Neural progenitor cell (in vitro differentiated cells): ENCODE data around the gene ARL6IP6.

Source experiments
- EZH2phosphoT487 ChIP-seq: fragments of 200-600 bp; sonication (generic); IDR thresholded peaks from 2 replicates; pipeline ENCODE4 v1.6.1; 2017; ENCODE audit warnings: antibody characterized with exemption
- TF ChIP-seq, protein P1 (sequence below): fragments of 200-600 bp; sonication (generic); IDR thresholded peaks from 2 replicates; pipeline ENCODE4 v1.5.1; 2017; ENCODE audit warnings: antibody characterized with exemption, mild to moderate bottlenecking

DNA sequence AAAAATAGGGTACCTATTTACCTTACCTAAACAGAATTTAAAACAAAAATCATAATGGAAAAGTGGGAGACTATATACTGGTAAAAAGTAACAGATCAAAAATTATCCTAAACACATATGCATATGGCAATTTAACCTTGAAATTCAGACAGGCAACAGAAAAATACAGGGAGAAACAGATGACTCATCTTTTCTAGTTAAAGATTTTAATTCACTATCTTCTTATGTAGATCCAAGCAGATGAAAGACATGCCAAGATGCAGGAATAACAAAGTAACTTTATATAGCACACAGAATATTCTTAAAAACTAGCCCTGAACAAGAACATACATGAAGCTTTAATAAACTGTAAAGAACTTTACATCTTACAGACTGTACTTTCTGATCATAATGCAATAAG, 32.1 kb upstream of the ARL6IP6 start:
- TF ChIP-seq, protein P1, sequence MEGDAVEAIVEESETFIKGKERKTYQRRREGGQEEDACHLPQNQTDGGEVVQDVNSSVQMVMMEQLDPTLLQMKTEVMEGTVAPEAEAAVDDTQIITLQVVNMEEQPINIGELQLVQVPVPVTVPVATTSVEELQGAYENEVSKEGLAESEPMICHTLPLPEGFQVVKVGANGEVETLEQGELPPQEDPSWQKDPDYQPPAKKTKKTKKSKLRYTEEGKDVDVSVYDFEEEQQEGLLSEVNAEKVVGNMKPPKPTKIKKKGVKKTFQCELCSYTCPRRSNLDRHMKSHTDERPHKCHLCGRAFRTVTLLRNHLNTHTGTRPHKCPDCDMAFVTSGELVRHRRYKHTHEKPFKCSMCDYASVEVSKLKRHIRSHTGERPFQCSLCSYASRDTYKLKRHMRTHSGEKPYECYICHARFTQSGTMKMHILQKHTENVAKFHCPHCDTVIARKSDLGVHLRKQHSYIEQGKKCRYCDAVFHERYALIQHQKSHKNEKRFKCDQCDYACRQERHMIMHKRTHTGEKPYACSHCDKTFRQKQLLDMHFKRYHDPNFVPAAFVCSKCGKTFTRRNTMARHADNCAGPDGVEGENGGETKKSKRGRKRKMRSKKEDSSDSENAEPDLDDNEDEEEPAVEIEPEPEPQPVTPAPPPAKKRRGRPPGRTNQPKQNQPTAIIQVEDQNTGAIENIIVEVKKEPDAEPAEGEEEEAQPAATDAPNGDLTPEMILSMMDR = no peak
- TF ChIP-seq EZH2phosphoT487 = no peak
